Measurements from ENCODE around the gene SNTG2. TPM values are rescaled to one million over a fixed set of nuclear protein-coding genes. Genes with fewer than 3 reads are reported as not detected.

The SNTG2 gene
- total RNA-seq, 6 experiments from 2014 or later = not detected

DNA sequence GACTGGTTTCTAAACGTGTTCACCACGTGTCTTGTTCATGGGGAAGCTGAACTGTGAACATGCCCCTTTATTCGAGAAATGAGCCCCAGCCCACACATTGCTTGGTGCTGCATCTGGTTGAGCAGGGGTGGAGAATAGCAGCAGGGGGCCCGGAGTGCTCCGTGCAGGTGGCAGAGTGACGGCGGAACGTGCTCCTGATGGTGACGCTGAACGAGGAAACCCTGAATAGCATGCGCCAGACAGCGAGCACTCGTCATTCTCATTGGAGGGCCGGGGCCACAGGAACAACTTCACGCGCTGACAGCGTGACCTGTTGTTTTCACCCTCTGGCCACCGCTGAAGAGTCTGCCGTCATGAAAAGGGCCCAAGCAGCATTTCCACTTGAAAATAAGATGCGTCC is 336.8 kb downstream of the SNTG2 start:
- Histone ChIP-seq H3K27me3 (no peaks in the 10 kb centered on the region), H3K4me3 (no peak overlapping the region), H3K27ac (no peak overlapping the region), H3K4me1 (no peaks in the 10 kb centered on the region), H3K36me3 (no peaks in the 10 kb centered on the region), H3K9me3 (no peaks in the 10 kb centered on the region)
- intact Hi-C loops (cut with DNase I) = no loop called here
- WGBS (ENCODE audit: insufficient coverage, low coverage, low lambda C conversion rate, missing lambda C conversion rate) = 78% methylated on average over 18 of the region's 20 CpGs
- no peak for DNase-seq
- no peak for ATAC-seq
- no peak for TF ChIP-seq POLR2A (IDR thresholded peaks at IDR 0.05)
- TF ChIP-seq, protein P1, sequence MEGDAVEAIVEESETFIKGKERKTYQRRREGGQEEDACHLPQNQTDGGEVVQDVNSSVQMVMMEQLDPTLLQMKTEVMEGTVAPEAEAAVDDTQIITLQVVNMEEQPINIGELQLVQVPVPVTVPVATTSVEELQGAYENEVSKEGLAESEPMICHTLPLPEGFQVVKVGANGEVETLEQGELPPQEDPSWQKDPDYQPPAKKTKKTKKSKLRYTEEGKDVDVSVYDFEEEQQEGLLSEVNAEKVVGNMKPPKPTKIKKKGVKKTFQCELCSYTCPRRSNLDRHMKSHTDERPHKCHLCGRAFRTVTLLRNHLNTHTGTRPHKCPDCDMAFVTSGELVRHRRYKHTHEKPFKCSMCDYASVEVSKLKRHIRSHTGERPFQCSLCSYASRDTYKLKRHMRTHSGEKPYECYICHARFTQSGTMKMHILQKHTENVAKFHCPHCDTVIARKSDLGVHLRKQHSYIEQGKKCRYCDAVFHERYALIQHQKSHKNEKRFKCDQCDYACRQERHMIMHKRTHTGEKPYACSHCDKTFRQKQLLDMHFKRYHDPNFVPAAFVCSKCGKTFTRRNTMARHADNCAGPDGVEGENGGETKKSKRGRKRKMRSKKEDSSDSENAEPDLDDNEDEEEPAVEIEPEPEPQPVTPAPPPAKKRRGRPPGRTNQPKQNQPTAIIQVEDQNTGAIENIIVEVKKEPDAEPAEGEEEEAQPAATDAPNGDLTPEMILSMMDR (IDR thresholded peaks at IDR 0.05) = no peak

GRCh38 chr2:1294900-1295299 is 344.3 kb downstream of the SNTG2 start:
- H3K27ac ChIP-seq = no peak overlapping the region

GRCh38 chr2:1295740-1296139 is 345.1 kb downstream of the SNTG2 start:
- intact Hi-C loops (cut with DNase I) = no loop called here
- no peaks in the 10 kb centered on the region for H3K36me3 ChIP-seq
- 54% methylated on average over 5 of the region's 9 CpGs for WGBS (ENCODE audit: insufficient coverage, low coverage, low lambda C conversion rate, missing lambda C conversion rate)
- no peak for DNase-seq
- H3K4me3 ChIP-seq = no peak overlapping the region
- H3K4me1 ChIP-seq = no peaks in the 10 kb centered on the region
- ATAC-seq = no peak
- H3K9me3 ChIP-seq = no peaks in the 10 kb centered on the region
- no peaks in the 10 kb centered on the region for H3K27me3 ChIP-seq
- TF ChIP-seq, protein P1 (IDR thresholded peaks at IDR 0.05) = no peak
- no peak for TF ChIP-seq POLR2A (IDR thresholded peaks at IDR 0.05)
- H3K27ac ChIP-seq = no peak overlapping the region

More at GRCh38 chr2:1294900-1295299, 344.3 kb downstream of the SNTG2 start:
- no peaks in the 10 kb centered on the region for H3K4me1 ChIP-seq
- ATAC-seq = no peak
- H3K4me3 ChIP-seq = no peak overlapping the region
- intact Hi-C loops (cut with DNase I) = no loop called here
- 44% methylated on average over 1 of the region's 13 CpGs for WGBS (ENCODE audit: insufficient coverage, low coverage, low lambda C conversion rate, missing lambda C conversion rate)
- H3K27me3 ChIP-seq = no peaks in the 10 kb centered on the region
- no peaks in the 10 kb centered on the region for H3K9me3 ChIP-seq
- no peaks in the 10 kb centered on the region for H3K36me3 ChIP-seq
- TF ChIP-seq, protein P1 (IDR thresholded peaks at IDR 0.05) = no peak
- no peak for TF ChIP-seq POLR2A (IDR thresholded peaks at IDR 0.05)
- no peak for DNase-seq

DNA sequence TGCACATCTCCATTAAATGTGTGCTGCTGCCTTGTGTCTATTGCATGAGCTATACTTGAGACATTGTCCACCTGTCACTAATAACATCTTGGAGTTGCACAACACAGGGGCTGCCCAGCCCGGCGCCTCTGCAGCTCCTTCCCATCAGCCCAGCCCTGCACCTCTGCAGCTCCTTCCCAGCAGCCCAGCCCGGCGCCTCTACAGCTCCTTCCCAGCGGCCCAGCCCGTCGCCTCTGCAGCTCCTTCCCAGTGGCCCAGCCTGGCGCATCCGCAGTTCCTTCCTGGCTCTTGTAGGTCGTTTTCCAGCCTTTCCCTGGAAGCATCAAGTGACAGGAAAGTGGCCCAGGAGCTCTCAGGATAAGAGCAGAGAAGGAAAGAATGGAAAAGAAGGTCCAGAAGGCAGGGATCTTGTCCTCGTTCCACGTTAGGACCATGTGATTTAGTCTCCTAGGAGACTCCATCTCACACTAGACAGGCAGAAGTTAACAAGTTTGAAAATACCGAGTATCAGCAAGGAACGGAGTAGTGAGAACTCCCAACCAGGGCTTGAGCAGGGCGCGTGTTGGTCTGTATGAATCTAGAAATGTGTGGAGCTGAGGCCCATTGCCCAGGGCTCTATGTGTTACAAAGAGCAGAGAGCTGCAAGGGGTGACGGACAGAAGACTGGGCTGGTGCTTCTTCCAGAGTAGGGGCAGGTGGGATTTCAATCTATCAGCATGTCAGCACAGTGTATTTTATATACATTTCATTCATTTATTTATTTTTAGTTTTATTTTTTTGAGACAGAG is 346.9 kb downstream of the SNTG2 start:
- H3K27ac ChIP-seq = no peak overlapping the region
- peak in 1 of 4 donors; percentile 23 for ATAC-seq
- intact Hi-C loops (cut with DNase I) = no loop called here
- WGBS (ENCODE audit: insufficient coverage, low coverage, low lambda C conversion rate, missing lambda C conversion rate) = 52% methylated on average over 16 of the region's 17 CpGs
- H3K9me3 ChIP-seq = no peaks in the 10 kb centered on the region
- H3K4me3 ChIP-seq = no peak overlapping the region
- TF ChIP-seq, protein P1 (IDR thresholded peaks at IDR 0.05) = no peak
- TF ChIP-seq POLR2A (IDR thresholded peaks at IDR 0.05) = no peak
- H3K27me3 ChIP-seq = no peaks in the 10 kb centered on the region
- DNase-seq = no peak
- H3K4me1 ChIP-seq = no peaks in the 10 kb centered on the region
- no peaks in the 10 kb centered on the region for H3K36me3 ChIP-seq
